ENCODE results near the gene TEX29.

Gene TEX29

GRCh38 chr13:111292710-111293485 lies 27.5 kb upstream of the TEX29 start:
- peak; percentile 59 for DNase-seq

GRCh38 chr13:111295886-111296285 lies 24.6 kb upstream of the TEX29 start:
- DNase-seq = no peak

- no peak for DNase-seq
These were observed 24.0 kb upstream of the TEX29 start for GRCh38 chr13:111296417-111296816.

- DNase-seq = no peak
These were observed 22.0 kb upstream of the TEX29 start for GRCh38 chr13:111298214-111298975.

- peak; percentile 25 for DNase-seq
These were observed 18.3 kb upstream of the TEX29 start for GRCh38 chr13:111302045-111302726.

- DNase-seq = no peak
These were observed 16.9 kb upstream of the TEX29 start for GRCh38 chr13:111303559-111303958.

GRCh38 chr13:111304041-111304544 lies 16.3 kb upstream of the TEX29 start:
- no peak for DNase-seq

GRCh38 chr13:111304603-111305289 lies 15.7 kb upstream of the TEX29 start:
- no peak for DNase-seq

- DNase-seq = no peak
These were observed 7.4 kb upstream of the TEX29 start for GRCh38 chr13:111312944-111313590.

GRCh38 chr13:111313911-111314425 lies 6.5 kb upstream of the TEX29 start:
- DNase-seq = no peak

GRCh38 chr13:111314852-111315251 lies 5.6 kb upstream of the TEX29 start:
- no peak for DNase-seq

- no peak for DNase-seq
These were observed 5.0 kb upstream of the TEX29 start for GRCh38 chr13:111315347-111315995.

GRCh38 chr13:111316161-111316730 lies 4.2 kb upstream of the TEX29 start:
- no peak for DNase-seq

GRCh38 chr13:111317042-111317550 lies 3.3 kb upstream of the TEX29 start:
- DNase-seq = no peak

- no peak for DNase-seq
These were observed 2.7 kb upstream of the TEX29 start for GRCh38 chr13:111317571-111318345.

GRCh38 chr13:111318386-111318785 lies 2.1 kb upstream of the TEX29 start:
- DNase-seq = no peak

GRCh38 chr13:111319521-111319920 lies 921 bp upstream of the TEX29 start:
- no peak for DNase-seq

- DNase-seq = no peak
These were observed 1.8 kb downstream of the TEX29 start for GRCh38 chr13:111322001-111322915.

GRCh38 chr13:111322916-111323331 lies 2.5 kb downstream of the TEX29 start:
- DNase-seq = no peak

Data from NCI-H1092 treated with DMSO at 0.1 percent for 48 hours (cell line).